Omental fat pad (tissue), 4 donors: Measurements from ENCODE around the gene MTHFR. TPM values are rescaled to one million over a fixed set of nuclear protein-coding genes. Genes with fewer than 3 reads are reported as not detected.

Experiments used
- ATAC-seq: fragments of 150-250 bp; one replicate; pipeline ENCODE4 v1.9.1; 2016; ENCODE audit warnings: mild to moderate bottlenecking, moderate library complexity; ENCODE audit not compliant: low FRiP score
- DNase-seq: peaks from one replicate; pipeline ENCODE4 v3.0.0-alpha.2; 2019; ENCODE audit warnings: low spot score
- total RNA-seq, 4 donors: library from RNA; depleted of rRNA; stranded (reverse); fragments of >200 nt; gene quantifications; one replicate each; pipeline ENCODE4 v1.1.0, GENCODE V29; 2016
- TF ChIP-seq, protein P1 (sequence below), 3 donors: fragments of 450-650 bp; IDR thresholded peaks; one replicate each; pipeline ENCODE4 v1.5.1; 2016 to 2017; ENCODE audit warnings: antibody characterized with exemption in 3 of 3, mild to moderate bottlenecking in 3 of 3, moderate library complexity in 2 of 3

Gene MTHFR
- total RNA-seq, 4 donors from 2014 or later: 28.9 to 44.8 (median 36.0) TPM

- ATAC-seq: peak; percentile 79
- TF ChIP-seq, protein P1, sequence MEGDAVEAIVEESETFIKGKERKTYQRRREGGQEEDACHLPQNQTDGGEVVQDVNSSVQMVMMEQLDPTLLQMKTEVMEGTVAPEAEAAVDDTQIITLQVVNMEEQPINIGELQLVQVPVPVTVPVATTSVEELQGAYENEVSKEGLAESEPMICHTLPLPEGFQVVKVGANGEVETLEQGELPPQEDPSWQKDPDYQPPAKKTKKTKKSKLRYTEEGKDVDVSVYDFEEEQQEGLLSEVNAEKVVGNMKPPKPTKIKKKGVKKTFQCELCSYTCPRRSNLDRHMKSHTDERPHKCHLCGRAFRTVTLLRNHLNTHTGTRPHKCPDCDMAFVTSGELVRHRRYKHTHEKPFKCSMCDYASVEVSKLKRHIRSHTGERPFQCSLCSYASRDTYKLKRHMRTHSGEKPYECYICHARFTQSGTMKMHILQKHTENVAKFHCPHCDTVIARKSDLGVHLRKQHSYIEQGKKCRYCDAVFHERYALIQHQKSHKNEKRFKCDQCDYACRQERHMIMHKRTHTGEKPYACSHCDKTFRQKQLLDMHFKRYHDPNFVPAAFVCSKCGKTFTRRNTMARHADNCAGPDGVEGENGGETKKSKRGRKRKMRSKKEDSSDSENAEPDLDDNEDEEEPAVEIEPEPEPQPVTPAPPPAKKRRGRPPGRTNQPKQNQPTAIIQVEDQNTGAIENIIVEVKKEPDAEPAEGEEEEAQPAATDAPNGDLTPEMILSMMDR (IDR thresholded peaks at IDR 0.05): peak in 1 of 3 donors; percentile 81
- DNase-seq: peak; percentile 46
Measured at GRCh38 chr1:11838349-11839272, 32.8 kb upstream of the MTHFR start.

- no peak for DNase-seq
- no peak for ATAC-seq
- TF ChIP-seq, protein P1 (IDR thresholded peaks at IDR 0.05): no peak
Measured at GRCh38 chr1:11837767-11838348, 32.1 kb upstream of the MTHFR start.

DNA sequence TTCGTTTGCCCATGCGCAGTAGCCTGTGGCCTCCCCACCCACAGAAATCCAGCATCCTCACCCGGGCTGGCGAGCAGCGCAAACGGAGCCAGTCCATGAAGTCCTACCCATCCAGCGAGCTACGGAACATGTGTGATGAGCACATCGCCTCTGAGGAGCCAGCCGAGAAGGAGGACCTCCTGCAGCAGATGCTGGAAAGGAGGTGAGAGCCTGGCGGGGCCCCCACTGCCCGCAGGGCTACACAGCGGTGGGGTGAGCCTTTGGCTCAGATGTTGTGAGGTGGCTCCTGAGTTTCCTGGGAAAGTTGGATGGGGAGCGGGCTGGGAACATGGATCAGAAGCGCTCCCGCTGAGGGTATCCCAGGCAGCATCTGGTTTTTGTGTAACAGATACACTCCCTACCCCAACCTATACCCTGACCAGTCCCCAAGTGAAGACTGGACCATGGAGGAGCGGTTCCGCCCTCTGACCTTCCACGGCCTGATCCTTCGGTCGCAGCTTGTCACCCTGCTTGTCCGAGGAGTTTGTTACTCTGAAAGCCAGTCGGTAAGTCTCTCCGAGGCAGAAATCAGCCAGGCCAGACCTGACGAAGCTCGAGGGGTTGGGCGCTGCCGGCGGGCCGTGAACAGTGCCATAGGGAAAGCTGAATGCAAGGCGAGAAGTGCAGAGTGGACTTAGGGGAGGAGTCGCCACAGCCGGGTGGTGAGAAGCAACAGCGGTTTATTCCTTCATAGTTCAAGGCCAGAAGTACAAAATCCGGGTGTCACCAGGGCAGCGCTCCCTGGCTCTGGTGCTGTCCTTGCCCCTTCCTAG, 31.4 kb upstream of the MTHFR start:
- TF ChIP-seq, protein P1 (IDR thresholded peaks at IDR 0.05): no peak
- no peak for DNase-seq
- no peak for ATAC-seq

- TF ChIP-seq, protein P1 (IDR thresholded peaks at IDR 0.05): no peak
- ATAC-seq (no peak), DNase-seq (no peak)
Measured at GRCh38 chr1:11835441-11836225, 29.9 kb upstream of the MTHFR start.

- DNase-seq: no peak
- TF ChIP-seq, protein P1 (IDR thresholded peaks at IDR 0.05): no peak
- no peak for ATAC-seq
Measured at GRCh38 chr1:11833900-11834299, 28.1 kb upstream of the MTHFR start.

DNA sequence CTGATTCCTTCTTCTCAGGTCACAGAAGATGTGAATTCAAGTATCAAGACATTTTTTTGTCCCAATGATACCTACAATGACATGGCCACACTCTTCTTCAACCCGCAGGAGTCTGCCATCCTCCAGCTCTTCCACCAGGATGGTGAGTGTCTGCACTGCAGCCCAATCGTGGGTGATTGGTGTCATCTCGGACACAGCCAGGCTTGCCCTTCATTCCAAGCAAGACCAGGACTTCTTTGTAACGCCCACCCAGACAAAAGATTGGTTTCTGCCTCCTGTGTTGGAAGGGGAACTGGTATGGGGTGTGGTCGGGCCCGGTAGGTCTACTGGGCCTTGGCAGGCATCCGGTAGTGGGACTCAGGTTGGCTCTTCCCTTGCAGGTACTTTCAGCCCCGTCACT, 27.7 kb upstream of the MTHFR start:
- DNase-seq (no peak), ATAC-seq (no peak)
- TF ChIP-seq, protein P1 (IDR thresholded peaks at IDR 0.05): no peak
